ENCODE data around the gene SLC39A3. TPM values are rescaled to one million over a fixed set of nuclear protein-coding genes. Genes with fewer than 3 reads are reported as not detected.

The SLC39A3 gene
- total RNA-seq, 6 donors from 2014 or later: 12.6 to 48.2 (median 30.6) TPM

DNA sequence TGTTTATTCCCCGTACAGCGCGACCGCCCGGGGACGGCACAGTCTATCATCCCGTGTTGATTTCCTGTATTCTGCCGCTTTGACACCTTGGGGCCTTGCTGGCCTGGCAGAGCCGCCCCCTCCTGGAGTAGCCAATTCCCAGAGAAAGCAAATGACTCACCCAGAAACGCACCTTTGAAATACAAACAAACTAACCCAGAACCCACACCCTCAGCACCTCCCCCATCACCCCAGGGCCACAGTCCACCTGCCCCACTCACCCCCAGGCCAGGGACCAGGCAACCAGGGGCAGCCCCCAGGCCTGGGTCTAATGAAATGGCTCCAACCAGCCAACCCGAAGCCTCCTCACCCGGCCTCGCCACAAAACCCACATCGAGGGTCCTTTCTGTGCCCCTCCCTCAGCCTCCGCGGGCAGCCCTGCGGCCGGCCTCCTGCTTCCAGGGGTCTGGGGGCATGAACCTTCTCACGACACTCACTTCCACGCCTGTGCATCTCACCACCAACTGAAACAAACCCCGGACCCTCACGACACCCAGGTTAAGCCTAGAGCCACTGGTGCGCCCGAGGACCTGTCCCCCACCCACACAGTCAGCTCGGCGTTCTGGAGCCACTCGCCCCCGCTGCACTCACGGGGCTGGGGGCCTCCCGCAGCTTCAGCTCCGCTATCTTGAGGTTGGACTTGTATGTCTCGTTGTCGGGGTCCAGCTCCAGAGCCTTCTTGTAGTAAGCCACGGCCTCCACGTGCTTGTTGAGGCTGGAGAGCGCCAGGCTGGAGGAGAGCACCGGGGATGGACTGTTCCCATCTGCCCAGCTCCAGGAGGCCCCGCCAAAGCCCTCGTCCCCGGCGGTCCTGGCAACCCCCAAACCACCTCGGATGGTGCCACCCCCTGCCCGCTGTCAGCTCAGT, 22.3 kb upstream of the SLC39A3 start:
- no peak overlapping the region for H3K4me3 ChIP-seq
- 96% methylated on average over 38 to 43 of the region's 43 CpGs for WGBS, 2 donors
- H3K36me3 ChIP-seq: peaks cover 5 to 96% (median 82%) of the 10 kb centered on the region in 4 donors
- H3K27ac ChIP-seq: no peak overlapping the region
- ATAC-seq (ENCODE audit: low FRiP score in 2 of 2) (no peak), DNase-seq (peak in 1 of 2 donors; percentile 69)
- TF ChIP-seq POLR2AphosphoS5 (IDR thresholded peaks at IDR 0.05) (no peak), POLR2A (IDR thresholded peaks at IDR 0.05) (no peak), EP300 (IDR thresholded peaks at IDR 0.05) (no peak)
- TF ChIP-seq, protein P1, sequence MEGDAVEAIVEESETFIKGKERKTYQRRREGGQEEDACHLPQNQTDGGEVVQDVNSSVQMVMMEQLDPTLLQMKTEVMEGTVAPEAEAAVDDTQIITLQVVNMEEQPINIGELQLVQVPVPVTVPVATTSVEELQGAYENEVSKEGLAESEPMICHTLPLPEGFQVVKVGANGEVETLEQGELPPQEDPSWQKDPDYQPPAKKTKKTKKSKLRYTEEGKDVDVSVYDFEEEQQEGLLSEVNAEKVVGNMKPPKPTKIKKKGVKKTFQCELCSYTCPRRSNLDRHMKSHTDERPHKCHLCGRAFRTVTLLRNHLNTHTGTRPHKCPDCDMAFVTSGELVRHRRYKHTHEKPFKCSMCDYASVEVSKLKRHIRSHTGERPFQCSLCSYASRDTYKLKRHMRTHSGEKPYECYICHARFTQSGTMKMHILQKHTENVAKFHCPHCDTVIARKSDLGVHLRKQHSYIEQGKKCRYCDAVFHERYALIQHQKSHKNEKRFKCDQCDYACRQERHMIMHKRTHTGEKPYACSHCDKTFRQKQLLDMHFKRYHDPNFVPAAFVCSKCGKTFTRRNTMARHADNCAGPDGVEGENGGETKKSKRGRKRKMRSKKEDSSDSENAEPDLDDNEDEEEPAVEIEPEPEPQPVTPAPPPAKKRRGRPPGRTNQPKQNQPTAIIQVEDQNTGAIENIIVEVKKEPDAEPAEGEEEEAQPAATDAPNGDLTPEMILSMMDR (IDR thresholded peaks at IDR 0.05): no peak
- H3K9me3 ChIP-seq: no peaks in the 10 kb centered on the region
- H3K4me1 ChIP-seq: peaks cover 0 to 3% (median 0%) of the 10 kb centered on the region in 4 donors
- no peaks in the 10 kb centered on the region for H3K27me3 ChIP-seq

- 94 to 96% methylated on average over 13 to 16 of the region's 16 CpGs for WGBS, 2 donors
- Histone ChIP-seq H3K4me3 (no peak overlapping the region), H3K36me3 (peaks cover 5 to 96% (median 82%) of the 10 kb centered on the region in 4 donors), H3K27me3 (no peaks in the 10 kb centered on the region), H3K4me1 (peaks cover 0 to 3% (median 0%) of the 10 kb centered on the region in 4 donors), H3K27ac (no peak overlapping the region), H3K9me3 (no peaks in the 10 kb centered on the region)
- ATAC-seq (ENCODE audit: low FRiP score in 2 of 2): no peak
- no peak for TF ChIP-seq POLR2A (IDR thresholded peaks at IDR 0.05)
- TF ChIP-seq, protein P1 (IDR thresholded peaks at IDR 0.05): no peak
- no peak for TF ChIP-seq POLR2AphosphoS5 (IDR thresholded peaks at IDR 0.05)
- no peak for TF ChIP-seq EP300 (IDR thresholded peaks at IDR 0.05)
- DNase-seq: peak in 1 of 2 donors; percentile 53
Measured at GRCh38 chr19:2761309-2761677, 21.5 kb upstream of the SLC39A3 start.

DNA sequence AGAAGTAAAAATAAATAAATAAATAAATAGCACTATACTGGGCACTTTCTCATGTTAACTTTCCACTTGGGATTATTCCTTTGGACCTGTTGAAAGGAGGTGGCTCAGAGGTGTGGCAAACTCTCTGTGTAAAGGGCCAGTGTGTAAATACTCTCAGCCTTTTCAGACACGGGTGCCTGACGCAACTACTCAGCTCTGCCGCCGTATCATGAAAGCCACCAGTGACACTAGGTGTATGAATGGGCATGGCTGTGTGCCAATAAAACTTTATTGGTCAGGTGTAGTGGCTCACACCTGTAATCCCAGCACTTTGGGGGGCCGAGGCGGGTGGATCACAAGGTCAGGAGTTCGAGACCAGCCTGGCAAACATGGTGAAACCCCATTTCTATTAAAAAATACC, 20.1 kb upstream of the SLC39A3 start:
- WGBS, 2 donors: 66 to 94% methylated on average over 7 of the region's 7 CpGs
- peaks cover 8 to 96% (median 80%) of the 10 kb centered on the region in 4 donors for H3K36me3 ChIP-seq
- H3K9me3 ChIP-seq: no peaks in the 10 kb centered on the region
- TF ChIP-seq POLR2AphosphoS5 (IDR thresholded peaks at IDR 0.05) (no peak), POLR2A (IDR thresholded peaks at IDR 0.05) (no peak), EP300 (IDR thresholded peaks at IDR 0.05) (no peak)
- TF ChIP-seq, protein P1 (IDR thresholded peaks at IDR 0.05): no peak
- ATAC-seq (ENCODE audit: low FRiP score in 2 of 2): no peak
- peaks cover 0 to 3% (median 0%) of the 10 kb centered on the region in 4 donors for H3K4me1 ChIP-seq
- no peaks in the 10 kb centered on the region for H3K27me3 ChIP-seq
- no peak overlapping the region for H3K27ac ChIP-seq
- no peak overlapping the region for H3K4me3 ChIP-seq
- peak in 1 of 2 donors; percentile 70 for DNase-seq

DNA sequence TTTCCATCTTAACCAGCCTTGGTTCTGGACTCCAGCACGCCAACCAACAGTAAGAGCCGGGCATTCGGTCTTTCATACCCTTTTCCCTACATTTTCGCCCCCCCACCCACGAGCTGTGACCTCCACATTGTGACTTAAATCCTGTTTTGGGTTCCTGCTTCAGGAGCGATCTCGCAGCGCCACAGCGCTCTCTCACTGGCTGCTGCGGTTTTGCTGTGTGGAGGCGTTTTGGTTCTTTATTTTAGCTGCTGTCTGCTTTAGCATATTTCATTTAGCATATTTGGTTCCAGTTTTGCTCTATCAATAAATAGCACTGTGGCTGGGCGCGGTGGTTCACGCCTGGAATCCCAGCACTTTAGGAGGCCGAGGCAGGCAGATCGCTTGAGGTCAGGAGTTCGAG, 19.5 kb upstream of the SLC39A3 start:
- DNase-seq (no peak), ATAC-seq (ENCODE audit: low FRiP score in 2 of 2) (no peak)
- Histone ChIP-seq H3K9me3 (no peaks in the 10 kb centered on the region), H3K4me1 (peaks cover 0 to 3% (median 0%) of the 10 kb centered on the region in 4 donors), H3K27me3 (no peaks in the 10 kb centered on the region), H3K27ac (no peak overlapping the region), H3K36me3 (peaks cover 9 to 97% (median 80%) of the 10 kb centered on the region in 4 donors), H3K4me3 (no peak overlapping the region)
- TF ChIP-seq POLR2AphosphoS5 (IDR thresholded peaks at IDR 0.05) (no peak), POLR2A (IDR thresholded peaks at IDR 0.05) (no peak), EP300 (IDR thresholded peaks at IDR 0.05) (no peak)
- TF ChIP-seq, protein P1 (IDR thresholded peaks at IDR 0.05): no peak
- 90 to 95% methylated on average over 17 of the region's 17 CpGs for WGBS, 2 donors

Measured in upper lobe of left lung (tissue), 6 donors.